Heart left ventricle (tissue), 16 donors: ENCODE results near the gene MSLN. TPM values are rescaled to one million over a fixed set of nuclear protein-coding genes. Genes with fewer than 3 reads are reported as not detected.

Experiments
- ATAC-seq, 4 donors: fragments of 200-7000 bp; cut with Tn5 transposase; one replicate each; pipeline ENCODE4 v1.9.1; 2020 to 2022; ENCODE audit warnings: moderate library complexity in 4 of 4, mild to moderate bottlenecking in 3 of 4, moderate number of reproducible peaks in 1 of 4
- DNase-seq, 5 donors: peaks; one replicate each; pipeline ENCODE4 v3.0.0-alpha.2; 2020
- H3K27ac ChIP-seq, 12 donors: fragments of 200-600 bp; sonication (generic) in 4 of 12; one replicate each; pipeline versions ENCODE4 v1.5.0 to v1.8.0; 2016 to 2022; ENCODE audit warnings: mild to moderate bottlenecking in 2 of 12
- H3K27me3 ChIP-seq, 9 donors: fragments of 200-600 bp; sonication (generic) in 2 of 9; one replicate each; pipeline versions ENCODE4 v1.5.1 to v1.8.0; 2016 to 2022; ENCODE audit warnings: mild to moderate bottlenecking in 3 of 9
- H3K36me3 ChIP-seq, 9 donors: fragments of 200-600 bp; sonication (generic) in 2 of 9; one replicate each; pipeline versions ENCODE4 v1.5.0 to v1.8.0; 2018 to 2022; ENCODE audit warnings: mild to moderate bottlenecking in 2 of 9
- H3K4me1 ChIP-seq, 12 donors: fragments of 200-600 bp; sonication (generic) in 4 of 12; one replicate each; pipeline versions ENCODE4 v1.5.0 to v1.8.0; 2016 to 2022; ENCODE audit warnings: mild to moderate bottlenecking in 3 of 12
- H3K4me3 ChIP-seq, 12 donors: fragments of 200-600 bp; sonication (generic) in 4 of 12; one replicate each; pipeline versions ENCODE4 v1.5.0 to v1.8.0; 2017 to 2022; ENCODE audit warnings: mild to moderate bottlenecking in 9 of 12, moderate library complexity in 4 of 12
- H3K9me3 ChIP-seq, 12 donors: fragments of 200-600 bp; sonication (generic) in 4 of 12; one replicate each; pipeline versions ENCODE4 v1.5.0 to v1.8.0; 2016 to 2022; ENCODE audit warnings: mild to moderate bottlenecking in 1 of 12
- CTCF ChIP-seq, 12 donors: fragments of 200-600 bp; sonication (generic) in 4 of 12; IDR thresholded peaks; one replicate each; pipeline versions ENCODE4 v1.5.0 to v1.8.0; 2018 to 2022; ENCODE audit warnings: antibody characterized with exemption in 12 of 12, mild to moderate bottlenecking in 5 of 12
- POLR2A ChIP-seq, 2 donors: fragments of 450-650 bp; IDR thresholded peaks; one replicate each; pipeline ENCODE4 v1.6.1; 2017; ENCODE audit warnings: antibody characterized with exemption in 2 of 2, mild to moderate bottlenecking in 2 of 2, moderate library complexity in 2 of 2
- WGBS, 4 donors: extraction: QIAGEN DNeasy Blood & Tissue Kit in 2 of 4; methylation state at CpG; one replicate each; pipeline versions ENCODE4 v1.1.5 to v1.1.7; 2013 to 2018; 5-methylcytosine and 5-hydroxymethylcytosine counted together
- intact Hi-C, 10 donors: fragments of 100-400 bp; cut with DNase I; formaldehyde crosslinking; loops; one replicate each; pipeline versions ENCODE4 v1.11.1 to v1.14.2; 2022
- polyA plus RNA-seq, 2 donors: library from polyadenylated mRNA; stranded (reverse); fragments of 200-250 nt; gene quantifications; one replicate each; pipeline ENCODE4 v1.2.3, GENCODE V29; 2013
- total RNA-seq, 9 donors: library from RNA; depleted of rRNA in 2 of 9; stranded (reverse); fragments of >200 nt in 2 of 9; fragmentation: NEBNext Ultra II Directional in 3 of 9; extraction: Animal tissue kit (Norgen Biotek cat#: 25700) in 3 of 9; gene quantifications; one replicate each; pipeline versions ENCODE4 v1.1.0 to v1.2.4, GENCODE V29; 2016 to 2023
- donor health status: ischemic (EF 13 %, LVEDD 7.1; RV severe dilation, severe dysfunction).
- donor health status: healthy with polysubstance abuse.
- donor health status: DM: no; HTN: yes; CAD: no.
- donor health status: DM: no; HTN: no; CAD: no.
- donor health status: ischemic (EF 25% LVEDD 6.9; RV normal size, moderate dysfunction).
- donor health status: ischemic (EF 25% LVEDD 5.7; RV mildly dilated, moderate dysfunction).
- donor health status: healthy.
- donor health status: DM: yes; HTN: yes; CAD: no.
- donor health status: ischemic (EF 35%, LVEDD 5.7; RV mildly dilated, moderate dysfunction).
- donor health status: nonischemic (EF 11% LVEDD 7.7; RV severe dilation, severe dysfunction).
- donor health status: DM: yes; HTN: yes; CAD: no.
- donor health status: PGD.
- donor health status: ischemic (EF 29% LVEDD 5.4; RV normal size, mild dysfunction).
- donor health status: nonischemic (EF 23%, LVEDD 6.1; RV moderate dilation, normal function).

The MSLN gene
- total and polyA plus RNA-seq, 11 donors = 0.48 to 82.2 (median 0.50) TPM; not detected in 8

- WGBS, 4 donors = 42 to 83% (median 62%) methylated on average over 27 to 55 of the region's 55 CpGs
- peak in 3 of 5 donors; percentile 20 to 33 (median 30) for DNase-seq
- peak overlapping the region in 5 of 12 donors; percentile 56 to 65 (median 62) for H3K4me3 ChIP-seq
- H3K4me1 ChIP-seq = peaks cover 8 to 33% (median 22%) of the 10 kb centered on the region in 12 donors
- TF ChIP-seq POLR2A (IDR thresholded peaks at IDR 0.05) (no peak), CTCF (IDR thresholded peaks at IDR 0.05) (no peak)
- H3K27me3 ChIP-seq = peaks cover 0 to 24% (median 0%) of the 10 kb centered on the region in 9 donors
- no peak for ATAC-seq
- H3K27ac ChIP-seq = no peak overlapping the region
- H3K36me3 ChIP-seq = peaks cover 0 to 38% (median 25%) of the 10 kb centered on the region in 9 donors
- no peaks in the 10 kb centered on the region for H3K9me3 ChIP-seq
- intact Hi-C loops = no loop called here
These were observed 31.4 kb upstream of the MSLN start for GRCh38 chr16:728890-729744.

- ATAC-seq = no peak
These were observed 30.5 kb upstream of the MSLN start for GRCh38 chr16:729768-730665.

GRCh38 chr16:730666-731509 lies 29.6 kb upstream of the MSLN start:
- no peak for ATAC-seq
- peaks cover 0 to 54% (median 43%) of the 10 kb centered on the region in 9 donors for H3K36me3 ChIP-seq

More at GRCh38 chr16:729768-730665, 30.5 kb upstream of the MSLN start:
- WGBS, 4 donors = 90 to 95% (median 92%) methylated on average over 17 to 37 of the region's 37 CpGs
- H3K27me3 ChIP-seq = peaks cover 0 to 24% (median 0%) of the 10 kb centered on the region in 9 donors
- intact Hi-C loops = no loop called here
- TF ChIP-seq CTCF (IDR thresholded peaks at IDR 0.05) = no peak
- TF ChIP-seq POLR2A (IDR thresholded peaks at IDR 0.05) = no peak
- peaks cover 8 to 33% (median 22%) of the 10 kb centered on the region in 12 donors for H3K4me1 ChIP-seq
- no peak overlapping the region for H3K27ac ChIP-seq
- no peaks in the 10 kb centered on the region for H3K9me3 ChIP-seq
- peak in 3 of 5 donors; percentile 19 to 25 (median 23) for DNase-seq
- peaks cover 0 to 47% (median 34%) of the 10 kb centered on the region in 9 donors for H3K36me3 ChIP-seq
- no peak overlapping the region for H3K4me3 ChIP-seq

More at GRCh38 chr16:730666-731509, 29.6 kb upstream of the MSLN start:
- Histone ChIP-seq H3K27me3 (peaks cover 0 to 24% (median 0%) of the 10 kb centered on the region in 9 donors), H3K9me3 (no peaks in the 10 kb centered on the region), H3K4me1 (peaks cover 8 to 33% (median 22%) of the 10 kb centered on the region in 12 donors), H3K4me3 (no peak overlapping the region), H3K27ac (no peak overlapping the region)
- TF ChIP-seq POLR2A (IDR thresholded peaks at IDR 0.05) (no peak), CTCF (IDR thresholded peaks at IDR 0.05) (no peak)
- 86 to 90% (median 89%) methylated on average over 8 to 22 of the region's 22 CpGs for WGBS, 4 donors
- peak in 3 of 5 donors; percentile 5 to 25 (median 18) for DNase-seq
- intact Hi-C loops = no loop called here
